COLO668 (cell line): ENCODE measurements around the gene ASTN2.

Source experiments
- DNase-seq: peaks from one replicate; lab custom pipeline; 2025; ENCODE audit not compliant: unreplicated experiment; lab: John Stamatoyannopoulos, UW

Gene ASTN2

DNA sequence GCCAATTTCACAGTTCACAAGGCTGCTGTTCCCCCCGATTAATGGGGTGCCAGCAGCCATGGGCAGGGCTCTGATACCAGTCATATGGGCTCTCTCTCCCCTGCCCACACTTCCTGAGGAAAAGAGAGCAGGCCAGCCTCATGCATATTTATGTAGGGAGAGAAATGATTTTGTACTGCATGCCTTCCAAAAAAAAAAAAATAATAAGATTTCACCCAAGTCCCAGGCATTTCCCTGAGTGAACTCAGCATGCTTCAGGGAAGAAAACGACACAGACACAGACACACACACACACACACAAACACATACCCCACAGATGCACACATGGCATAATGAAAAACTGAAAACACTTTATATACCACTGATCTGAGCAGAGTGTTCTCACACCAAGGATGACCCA, 232.8 kb downstream of the ASTN2 start:
- no peak for DNase-seq

DNA sequence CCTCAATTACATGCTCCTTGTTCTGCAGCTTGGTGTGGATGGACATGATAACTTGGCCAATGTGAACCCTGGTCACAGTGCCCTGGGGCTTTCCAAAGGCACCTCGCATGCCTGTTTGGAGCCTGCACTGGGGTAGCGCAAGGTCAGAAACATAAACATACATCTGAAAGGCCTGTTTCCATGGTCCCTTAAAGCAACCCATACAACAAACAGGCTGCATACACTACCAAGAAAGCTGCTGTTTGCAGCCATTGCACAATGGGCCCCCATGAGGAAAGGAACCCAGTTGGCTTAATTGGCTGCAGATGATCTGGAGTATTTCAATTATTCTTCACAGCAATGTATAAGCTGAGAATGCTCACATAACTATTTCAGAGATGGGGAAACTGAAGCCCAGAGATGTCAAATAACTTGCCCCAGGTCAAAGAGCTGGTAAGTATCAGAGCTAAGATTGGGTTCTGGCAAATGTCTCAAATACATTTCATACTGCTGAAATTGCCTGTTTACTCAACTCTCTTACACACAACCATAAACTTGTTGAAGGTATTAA, 233.9 kb downstream of the ASTN2 start:
- no peak for DNase-seq

DNA sequence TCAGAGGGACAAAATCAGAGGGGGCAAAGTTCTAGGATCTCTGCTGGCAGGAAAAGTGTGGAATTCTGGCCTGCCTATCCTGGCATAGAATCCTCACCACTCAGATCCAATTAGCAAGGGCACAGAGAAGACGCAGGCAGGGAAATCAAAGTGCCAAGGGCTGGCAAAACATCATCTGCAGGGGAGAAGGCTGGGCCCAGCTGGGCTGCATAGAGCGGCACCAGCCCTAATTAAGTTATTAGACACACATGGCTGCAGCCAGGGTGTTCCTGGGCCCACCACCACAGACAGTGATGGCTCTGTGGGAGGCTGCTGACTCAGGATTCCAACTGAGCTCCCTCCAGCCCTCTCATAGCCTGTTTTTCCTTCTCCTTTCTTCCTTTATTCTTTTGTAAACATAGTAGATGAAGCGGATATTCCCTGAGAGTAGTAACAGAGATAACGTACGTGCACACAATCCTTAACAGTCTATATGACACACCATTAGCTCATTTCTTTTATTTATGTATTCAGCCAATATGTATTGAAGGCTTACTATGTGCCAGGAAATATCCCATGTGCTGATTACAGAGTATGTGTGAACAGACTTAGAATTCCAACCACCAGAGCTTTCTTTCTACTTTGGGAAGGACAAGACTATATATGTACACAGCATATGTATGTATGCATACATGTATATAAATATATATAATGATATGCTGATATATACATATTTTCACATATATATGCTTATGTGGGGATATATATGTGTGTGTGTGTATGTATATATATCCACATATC, 236.1 kb downstream of the ASTN2 start:
- DNase-seq, result no peak

DNA sequence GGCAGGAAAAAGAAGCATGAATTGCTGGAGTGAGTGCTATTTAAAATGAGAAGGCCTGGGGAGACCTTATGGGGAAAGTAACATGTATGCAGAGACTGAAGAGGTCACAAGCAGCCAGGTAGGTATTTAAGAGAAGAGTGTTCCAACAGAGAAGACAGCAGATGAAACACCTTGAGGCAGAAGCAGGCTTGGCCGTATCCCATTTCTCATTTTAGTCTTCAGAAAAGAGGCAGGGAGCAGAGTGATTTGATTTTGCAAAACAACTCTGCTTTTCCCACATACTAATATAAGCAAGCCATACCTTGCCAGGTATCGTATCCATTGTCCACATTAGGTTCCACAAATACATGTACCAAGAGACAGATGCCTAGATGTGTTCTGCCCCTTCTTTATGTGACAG, 244.3 kb downstream of the ASTN2 start:
- no peak for DNase-seq

DNA sequence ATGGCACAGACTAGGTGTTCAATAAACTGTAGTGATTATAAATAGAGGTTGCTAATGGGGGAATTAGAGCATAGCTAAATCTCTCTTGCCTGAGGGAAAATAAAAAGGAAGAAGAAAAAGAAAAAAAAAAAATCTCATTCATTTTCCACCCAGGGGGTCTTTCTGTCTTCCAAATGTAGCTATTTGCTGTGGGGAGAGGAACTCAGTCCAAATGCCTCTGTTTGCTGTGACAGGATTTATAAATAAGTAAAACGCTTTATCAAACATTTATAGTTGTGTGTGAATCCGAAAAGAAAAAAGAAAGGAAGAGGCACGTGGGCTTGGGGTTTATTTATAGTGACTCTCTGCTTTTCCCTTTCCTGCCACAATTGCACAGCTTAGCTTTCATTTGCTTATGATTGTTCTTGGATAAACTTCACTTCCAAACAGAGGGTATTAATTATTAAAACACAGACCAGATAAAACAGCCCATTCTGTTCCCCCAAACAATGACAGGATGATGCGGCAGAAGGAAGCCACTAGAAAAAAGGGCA, 245.7 kb downstream of the ASTN2 start:
- no peak for DNase-seq

DNA sequence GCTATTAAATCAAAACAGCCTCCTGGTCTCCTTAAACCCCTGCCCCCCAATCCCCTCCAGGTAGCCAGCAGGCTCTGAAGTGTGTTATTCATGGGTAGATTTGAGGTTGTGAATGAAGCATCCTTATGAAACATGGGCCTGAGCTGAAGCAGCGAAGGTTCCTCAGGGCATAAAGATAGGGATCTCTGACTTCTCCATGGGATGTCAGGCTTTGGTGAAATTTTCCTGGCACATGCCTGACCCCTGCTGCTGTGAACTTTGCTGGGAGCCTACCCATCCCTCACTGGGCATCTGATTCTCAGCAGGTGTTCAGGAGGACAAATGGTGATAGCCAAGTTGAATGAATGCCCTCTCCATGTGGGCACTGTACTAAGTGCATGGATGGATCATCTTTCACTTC, 250.3 kb downstream of the ASTN2 start:
- DNase-seq, result no peak

DNA sequence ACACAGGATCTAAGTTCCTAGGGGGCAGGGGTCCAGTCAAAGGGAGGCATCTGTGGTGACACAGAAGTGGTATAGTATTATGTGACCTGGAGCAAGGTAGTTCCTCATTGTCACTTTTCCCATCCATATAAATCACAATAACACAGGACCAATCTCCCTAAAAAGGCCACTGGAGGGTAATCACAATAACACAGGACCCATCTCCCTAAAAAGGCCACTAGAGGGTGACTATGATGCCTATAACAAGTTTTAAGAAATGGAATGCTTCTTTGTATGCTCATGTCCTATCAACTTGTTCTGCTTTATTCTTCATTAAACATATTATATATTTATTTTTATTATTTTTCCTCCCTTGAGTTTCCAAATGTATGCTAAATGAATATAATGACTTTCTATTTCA, 254.6 kb downstream of the ASTN2 start:
- DNase-seq, result no peak

DNA sequence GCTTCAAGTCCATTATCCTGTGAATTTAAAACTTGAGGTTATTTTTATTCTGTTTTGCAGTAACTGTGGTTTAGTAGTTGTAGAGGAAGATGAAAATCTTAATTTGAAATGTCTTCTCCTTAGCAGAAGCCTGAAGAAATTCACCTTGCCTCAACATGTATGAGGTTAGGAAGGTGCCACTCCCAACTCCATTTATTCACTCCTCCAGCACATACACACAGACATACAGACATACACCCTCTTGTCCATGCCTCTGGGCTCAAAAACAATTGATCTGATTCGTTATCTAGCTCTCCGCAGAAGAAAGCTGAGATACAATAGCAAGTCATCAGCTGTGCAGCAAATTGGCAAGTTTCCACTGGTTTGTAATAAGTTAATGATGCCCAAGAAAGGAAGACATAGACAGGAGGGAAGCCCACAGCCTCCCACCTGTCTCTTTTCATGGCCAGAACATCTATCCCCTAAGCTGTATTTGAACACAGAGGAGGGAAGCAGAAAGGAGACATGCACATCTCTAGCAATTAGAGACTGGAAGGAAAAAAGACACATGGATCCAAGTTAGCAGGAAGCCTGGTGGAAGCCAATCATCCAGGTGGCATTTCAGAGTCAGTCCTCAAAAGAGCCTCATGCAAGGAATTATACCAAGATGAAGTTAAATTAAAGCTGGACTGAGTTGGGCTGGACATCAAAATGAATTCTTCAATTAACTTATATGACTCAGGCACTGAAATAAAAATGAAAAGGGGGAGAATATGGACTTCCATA, 257.9 kb downstream of the ASTN2 start:
- no peak for DNase-seq

DNA sequence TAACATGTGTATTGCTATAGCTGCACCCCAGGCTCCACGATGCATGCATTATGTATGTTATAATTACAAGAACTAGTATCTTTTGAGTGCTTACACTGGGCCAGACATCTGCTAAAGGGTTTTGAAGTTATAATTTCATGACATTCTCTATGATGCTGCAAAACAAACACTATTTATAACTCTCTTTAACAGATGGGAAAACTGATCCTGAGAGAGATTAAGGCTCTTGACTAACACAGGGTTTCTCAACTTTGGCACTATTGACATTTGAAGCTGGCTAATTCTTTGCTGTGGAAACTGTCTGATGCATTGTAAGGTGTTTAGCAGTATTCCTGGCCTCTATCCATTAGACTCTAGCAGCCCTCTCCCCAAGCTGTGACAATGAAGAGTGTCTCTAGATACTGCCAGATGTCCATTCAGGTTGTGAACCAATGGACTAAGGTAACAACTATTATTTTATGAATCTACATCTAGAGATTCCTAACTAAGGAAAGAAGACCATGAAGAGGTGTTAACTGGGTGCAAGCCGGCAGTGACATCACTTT, 258.6 kb downstream of the ASTN2 start:
- no peak for DNase-seq

DNA sequence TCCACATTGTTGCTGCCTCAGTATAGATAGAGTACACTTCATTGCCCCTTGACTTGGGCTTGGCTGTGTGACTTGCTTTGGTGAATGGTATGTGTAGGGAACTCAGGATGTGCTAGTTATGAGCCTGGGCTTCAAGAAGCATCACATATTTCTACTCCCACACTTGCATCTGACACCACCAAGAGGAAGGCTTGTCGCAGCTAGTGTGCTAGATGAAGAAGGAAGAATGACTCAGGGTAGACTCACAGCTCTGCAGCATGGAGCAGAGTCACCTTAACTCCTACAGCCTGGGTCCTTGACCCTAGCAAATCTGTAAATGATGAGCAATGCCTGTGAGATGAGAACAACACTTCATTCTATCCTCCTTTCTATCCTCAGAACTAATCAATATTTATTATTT, 261.8 kb downstream of the ASTN2 start:
- no peak for DNase-seq

DNA sequence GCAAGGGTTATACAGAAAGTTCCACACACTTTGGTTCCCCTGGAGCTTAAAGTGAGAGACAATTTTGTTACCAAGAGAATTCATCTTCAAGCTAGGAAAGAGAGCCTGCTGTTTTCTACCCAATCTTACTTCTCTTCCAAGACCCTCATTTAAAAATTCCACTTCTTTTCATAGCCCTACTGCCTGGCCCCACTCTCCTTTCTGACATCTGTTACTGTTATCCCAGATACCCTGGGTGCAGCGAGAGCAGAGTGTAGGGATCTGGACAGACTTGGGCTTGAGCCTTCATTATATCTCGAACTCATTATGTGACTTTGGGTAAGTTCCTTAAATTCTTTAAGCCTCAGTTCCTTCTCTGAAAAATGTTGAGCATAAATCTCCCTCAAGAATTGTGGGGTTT, 263.1 kb downstream of the ASTN2 start:
- no peak for DNase-seq

DNA sequence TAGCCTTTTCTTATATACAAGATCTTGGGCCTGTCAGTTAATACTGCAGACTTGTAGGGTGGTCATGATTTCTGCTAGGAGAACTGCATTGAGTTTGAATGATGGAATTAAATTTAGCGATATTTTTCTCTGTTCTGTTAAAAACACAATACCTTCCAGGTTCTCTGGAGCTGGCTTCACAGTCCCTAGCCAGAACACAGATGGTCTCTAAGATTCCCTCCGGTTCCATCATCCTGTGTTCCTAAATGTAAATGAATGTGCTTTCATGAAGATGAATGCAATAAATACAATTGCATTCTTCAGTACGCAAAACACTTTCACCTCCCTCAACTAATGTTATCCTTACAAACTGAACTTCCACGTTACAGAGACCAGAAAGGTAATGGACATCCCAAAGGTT, 264.9 kb downstream of the ASTN2 start:
- DNase-seq, result no peak

DNA sequence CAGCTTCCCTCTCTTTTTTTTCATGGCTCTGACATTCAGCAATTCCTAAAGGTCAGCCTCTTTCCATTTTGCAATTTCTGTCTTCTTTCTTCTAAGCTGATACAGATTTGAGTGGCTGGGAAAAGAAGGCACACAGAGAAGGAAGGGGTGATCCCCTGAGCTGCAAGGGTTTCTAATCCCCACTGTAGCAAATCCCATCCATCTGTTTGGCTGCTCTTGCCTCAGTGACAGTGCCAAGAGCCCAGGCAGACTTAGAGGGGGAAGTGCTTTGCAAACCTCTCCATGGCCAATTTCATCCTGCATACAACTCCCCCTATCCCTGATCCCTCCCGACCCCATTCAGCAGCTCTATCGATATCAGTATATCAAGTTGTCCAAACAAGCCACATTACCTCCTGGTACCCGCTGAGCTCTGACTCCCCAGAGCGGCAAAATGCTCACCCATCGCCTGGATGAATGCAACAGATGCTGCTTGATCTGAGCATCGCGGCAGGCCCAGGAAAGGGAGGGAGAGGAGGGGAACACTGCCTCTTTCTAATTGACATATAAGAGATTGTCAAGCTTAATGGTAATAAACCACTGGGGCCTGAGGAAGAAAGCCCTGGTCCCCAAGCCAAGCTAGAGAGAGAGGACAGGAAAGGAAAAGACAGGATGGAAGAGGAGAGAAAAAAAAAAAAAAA, 268.9 kb downstream of the ASTN2 start:
- no peak for DNase-seq

DNA sequence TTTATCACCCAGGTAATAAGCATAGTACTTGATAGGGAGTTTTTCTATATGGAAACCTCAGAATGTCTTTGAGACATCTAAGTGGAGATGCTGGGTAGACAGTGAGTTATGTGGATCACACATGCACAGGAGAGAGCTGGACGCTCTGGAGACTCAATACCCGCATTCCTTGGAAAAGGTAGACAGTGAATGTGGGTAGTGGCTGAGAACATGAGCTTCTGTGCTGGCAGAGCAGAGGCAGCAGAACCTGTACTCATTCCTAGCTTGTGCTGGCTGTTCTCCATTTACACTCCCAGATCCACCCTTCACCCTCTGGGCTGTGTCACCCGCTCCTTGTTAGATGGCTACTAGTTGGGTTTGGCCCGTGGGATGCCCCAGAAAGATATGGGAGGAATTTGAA, 269.8 kb downstream of the ASTN2 start:
- no peak for DNase-seq

DNA sequence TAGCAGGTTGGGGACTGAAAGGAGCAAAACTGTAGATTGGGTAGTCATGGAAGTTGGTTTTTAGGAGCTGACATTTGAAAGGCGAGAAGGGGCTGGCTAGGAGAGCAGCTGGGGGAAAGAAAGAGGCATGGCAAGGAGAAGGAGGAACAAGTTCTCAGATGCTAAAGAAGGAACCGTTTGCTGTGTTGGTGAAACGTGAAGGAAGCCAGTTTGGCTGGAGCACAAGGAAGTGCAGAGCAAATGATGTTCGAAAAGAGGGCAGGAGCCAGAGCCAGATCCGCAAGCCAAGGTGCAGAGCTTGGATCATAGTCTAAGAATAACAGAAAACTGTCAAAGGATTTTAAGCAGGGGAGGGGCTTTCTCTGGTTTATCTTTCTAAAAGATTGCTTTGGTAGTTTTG, 276.6 kb downstream of the ASTN2 start:
- DNase-seq, result no peak

DNA sequence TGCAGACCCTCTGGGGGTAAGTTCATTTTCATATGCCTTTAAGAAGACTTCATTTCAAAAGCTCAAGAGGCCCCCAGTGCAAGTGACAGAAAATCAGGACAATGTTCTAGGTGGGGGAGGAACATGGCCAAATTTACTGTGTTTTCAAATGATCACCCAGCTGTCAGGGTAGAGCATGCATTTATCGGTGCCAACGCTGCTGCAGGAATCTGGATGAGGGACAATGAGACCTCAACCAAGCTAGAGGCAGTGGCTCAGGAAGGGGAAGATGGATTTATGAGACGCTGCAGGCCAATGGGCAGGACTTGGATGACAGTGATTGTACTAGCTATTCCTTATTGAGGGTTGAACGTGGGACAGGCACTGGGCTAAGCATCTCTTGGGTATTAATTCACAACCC, 278.4 kb downstream of the ASTN2 start:
- no peak for DNase-seq

DNA sequence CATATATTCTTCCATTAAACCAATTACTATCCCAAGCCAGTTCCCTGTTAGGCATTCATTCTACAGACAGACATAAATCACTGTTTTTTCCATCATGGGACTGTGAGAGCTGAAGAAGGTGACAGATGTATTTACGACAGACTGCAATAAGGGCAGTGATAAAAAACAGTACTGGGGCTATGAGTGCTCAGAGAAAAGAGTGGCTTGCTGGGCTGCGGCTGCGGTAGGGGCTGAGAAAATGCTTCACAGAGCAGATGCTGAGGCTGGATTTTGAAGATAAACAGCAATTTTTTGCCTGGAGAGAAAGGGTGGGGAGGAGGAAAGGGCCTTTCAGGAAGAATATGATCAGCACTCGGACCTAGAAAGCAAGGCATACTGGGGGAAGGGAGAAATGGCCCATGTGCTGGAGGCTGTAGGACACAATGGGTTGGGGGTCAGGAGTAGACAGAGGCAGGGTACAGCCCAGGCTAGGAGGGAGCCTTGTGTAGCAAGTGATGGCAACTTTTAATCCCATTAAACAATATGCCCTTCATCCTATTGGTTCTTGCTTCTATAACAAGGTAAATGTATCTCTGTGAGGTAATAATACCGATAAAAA, 279.3 kb downstream of the ASTN2 start:
- no peak for DNase-seq

DNA sequence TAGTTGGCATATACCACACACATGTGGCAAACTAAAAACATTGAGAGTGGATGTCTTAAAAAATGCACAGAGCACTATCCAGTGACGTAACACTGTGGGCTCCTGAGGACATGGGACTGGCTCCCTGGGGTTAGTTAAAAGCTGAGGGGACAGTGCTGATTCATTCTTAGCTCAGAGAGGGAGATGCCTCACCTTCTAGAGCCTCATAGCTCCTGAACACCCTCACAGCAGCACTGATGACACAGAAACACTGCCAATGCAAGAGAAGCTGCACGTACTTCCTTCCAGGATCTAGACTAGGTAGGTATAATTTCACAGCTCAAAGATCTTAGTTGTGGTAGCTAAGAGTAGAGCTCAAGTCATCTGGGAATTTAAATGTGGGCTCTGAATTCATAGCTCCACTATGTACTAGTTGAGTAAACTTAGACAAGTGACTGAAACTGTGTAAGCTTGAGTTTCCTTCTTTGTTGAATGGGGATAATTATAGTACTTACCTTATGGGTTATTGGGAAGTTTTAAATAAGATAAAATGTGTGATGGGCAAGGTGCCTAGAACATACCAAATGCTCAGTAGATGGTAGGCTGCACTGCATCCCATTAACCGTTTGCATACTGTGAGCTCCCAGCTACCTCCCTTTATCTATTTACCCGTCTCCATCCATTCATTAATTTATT, 279.9 kb downstream of the ASTN2 start:
- no peak for DNase-seq

DNA sequence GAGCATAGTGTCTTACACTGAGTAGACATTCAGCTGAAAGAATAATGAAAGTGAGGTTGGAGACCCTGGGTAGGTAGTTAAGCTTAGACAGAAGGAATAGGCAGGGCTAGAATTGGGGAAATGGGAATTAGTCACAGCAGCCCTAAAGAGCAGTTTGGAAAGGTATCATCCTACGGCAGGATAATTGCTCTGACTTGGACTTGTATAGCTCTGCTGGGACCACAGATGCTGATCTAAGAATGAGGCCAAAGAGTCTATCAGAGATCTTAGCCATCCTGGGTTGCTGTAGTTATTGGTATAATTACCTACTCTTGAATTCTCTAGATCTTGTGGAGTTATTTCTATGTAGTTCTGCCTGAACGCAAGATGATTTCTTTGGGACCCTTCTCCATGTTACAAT, 288.0 kb downstream of the ASTN2 start:
- DNase-seq, result no peak

DNA sequence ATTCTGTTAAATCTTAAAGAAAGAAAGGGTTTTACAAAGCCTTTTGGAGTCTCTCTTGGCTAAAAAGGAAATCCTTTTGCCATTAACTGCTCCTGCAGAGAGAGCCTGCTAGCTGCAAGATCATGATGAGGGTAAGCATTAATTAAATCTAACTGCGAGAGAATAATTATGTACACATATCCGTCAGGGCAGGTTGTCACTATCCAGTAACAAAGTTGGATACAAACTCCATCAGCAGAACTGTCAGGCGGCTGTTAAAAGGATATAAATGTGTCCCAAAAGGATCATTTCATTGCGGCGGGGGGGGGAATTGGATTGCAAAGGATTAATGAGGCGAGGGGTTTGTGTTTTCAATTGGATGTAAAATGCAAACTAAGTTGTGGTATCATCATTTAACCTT, 289.3 kb downstream of the ASTN2 start:
- no peak for DNase-seq
